ENCODE measurements around the gene IRAK3.

The IRAK3 gene, protein sequence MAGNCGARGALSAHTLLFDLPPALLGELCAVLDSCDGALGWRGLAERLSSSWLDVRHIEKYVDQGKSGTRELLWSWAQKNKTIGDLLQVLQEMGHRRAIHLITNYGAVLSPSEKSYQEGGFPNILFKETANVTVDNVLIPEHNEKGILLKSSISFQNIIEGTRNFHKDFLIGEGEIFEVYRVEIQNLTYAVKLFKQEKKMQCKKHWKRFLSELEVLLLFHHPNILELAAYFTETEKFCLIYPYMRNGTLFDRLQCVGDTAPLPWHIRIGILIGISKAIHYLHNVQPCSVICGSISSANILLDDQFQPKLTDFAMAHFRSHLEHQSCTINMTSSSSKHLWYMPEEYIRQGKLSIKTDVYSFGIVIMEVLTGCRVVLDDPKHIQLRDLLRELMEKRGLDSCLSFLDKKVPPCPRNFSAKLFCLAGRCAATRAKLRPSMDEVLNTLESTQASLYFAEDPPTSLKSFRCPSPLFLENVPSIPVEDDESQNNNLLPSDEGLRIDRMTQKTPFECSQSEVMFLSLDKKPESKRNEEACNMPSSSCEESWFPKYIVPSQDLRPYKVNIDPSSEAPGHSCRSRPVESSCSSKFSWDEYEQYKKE

DNA sequence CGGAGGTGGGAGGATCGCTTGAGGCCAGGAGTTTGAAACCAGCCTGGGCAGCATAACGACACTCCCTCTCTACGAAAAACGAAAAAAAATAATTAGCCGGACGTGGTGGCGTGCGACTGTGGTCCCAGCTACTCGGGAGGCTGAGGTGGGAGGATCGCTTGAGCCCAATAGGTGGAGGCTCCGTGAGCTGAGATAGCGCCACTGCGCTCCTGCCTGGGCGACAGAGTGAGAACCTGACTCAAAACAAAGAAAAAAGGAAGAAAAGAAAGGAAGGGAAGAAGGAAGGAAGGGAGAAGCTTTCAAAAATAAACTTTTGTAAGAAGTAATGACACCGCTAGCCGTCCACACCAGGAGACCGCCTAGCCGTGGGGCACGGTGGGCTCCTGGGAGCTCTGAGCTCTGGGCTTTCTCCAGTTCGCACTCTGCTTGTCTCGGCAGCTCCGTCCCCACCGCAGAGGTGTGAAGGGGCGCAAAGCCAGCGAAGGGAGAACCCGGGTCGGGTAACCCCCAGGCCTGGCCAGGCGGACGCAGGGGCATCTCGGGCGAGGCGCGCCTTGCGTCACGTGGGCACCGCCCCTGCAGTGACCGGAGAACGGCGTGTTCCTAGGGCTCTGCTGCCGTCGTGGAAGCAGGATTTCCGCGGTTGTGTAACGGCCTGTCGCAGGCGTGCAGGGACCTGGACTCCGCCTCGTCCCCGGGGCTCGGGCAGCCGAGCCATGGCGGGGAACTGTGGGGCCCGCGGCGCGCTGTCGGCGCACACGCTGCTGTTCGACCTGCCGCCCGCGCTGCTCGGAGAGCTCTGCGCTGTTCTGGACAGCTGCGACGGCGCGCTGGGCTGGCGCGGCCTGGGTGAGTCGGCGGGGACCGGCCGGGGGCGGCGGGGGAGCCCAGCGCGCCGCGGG lies at the start of gene IRAK3:
Gene IRAK3, plus strand, starts transcription at position 631 of the 902 bp plus-strand sequence. Its CDS starts 86 bp downstream, at position 717.
- peak; percentile 51 for DNase-seq

DNA sequence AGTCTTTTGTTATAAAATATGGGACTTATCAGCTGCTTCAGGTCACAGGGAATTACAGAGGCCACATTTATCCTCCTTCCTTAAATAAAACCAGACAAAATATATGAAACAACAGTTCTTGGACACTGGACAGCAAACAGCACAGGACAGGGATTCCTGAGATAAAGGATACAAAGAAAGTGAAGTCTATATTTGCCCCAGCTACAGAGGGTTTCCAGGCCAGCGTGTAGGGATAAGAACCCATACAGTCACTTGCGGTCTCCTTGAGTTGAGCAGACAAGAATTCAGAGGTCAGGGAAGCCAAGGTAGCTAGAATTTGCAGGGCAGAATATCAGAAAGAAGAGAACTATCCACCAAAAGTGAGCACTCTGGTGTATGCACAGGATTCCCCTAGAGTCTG lies 49.7 kb upstream of the IRAK3 start:
- DNase-seq: no peak

DNA sequence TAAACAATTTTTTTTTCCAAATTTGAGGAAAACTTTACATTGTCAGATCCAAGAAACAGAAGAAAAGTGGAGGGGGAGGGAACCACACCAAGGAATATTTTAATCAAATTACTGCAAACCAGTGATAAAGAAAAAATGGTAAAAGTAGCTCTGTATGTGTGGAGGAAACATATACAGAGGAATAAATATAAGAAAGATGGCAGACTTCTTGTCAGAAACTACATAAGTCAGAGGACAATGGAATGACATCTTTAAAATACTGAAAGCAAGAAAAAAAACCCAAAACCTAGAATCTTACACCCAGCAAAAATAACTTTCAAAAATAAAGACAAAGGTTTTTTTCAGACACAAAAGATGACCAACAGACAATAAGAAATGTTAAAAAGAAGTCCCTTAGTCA lies 48.3 kb upstream of the IRAK3 start:
- no peak for DNase-seq

GRCh38 chr12:66141299-66141698 lies 47.7 kb upstream of the IRAK3 start:
- DNase-seq: no peak

DNA sequence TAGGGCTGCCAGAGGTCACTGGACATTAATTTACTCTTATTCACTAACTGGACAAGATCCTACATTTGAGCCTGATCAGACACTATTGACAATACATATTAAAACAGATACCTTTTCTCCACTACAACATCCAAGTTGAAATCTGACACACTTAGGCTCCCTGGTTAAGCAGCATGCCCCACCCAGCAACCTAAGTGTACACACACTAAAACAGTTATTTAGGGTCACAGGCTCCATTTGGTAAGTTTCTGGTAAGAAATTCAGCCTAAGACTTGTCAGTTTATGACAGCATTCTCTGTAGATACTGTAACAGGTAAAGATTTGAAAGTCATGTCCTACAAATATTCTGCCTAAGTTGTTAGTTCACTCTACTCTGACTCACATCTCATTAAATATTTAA lies 46.2 kb upstream of the IRAK3 start:
- DNase-seq: no peak

DNA sequence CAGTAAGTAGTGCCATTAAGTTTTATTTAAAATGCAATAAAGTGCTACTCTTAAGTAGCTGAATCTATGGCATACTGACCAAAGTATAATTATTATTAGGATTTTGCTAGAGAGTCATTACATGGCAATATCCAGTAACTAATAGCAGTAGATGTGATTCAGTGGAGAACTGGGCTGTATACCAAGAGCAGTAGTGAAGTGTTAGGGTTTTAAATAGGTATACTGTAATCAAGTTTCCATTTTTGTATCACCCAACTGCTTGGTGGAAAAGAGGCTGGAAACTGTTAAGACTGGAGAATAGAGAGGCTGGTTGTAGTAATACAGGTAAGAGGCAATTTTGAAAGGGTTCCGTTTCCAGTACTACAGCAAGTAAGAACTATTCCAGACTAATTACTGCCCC lies 45.1 kb upstream of the IRAK3 start:
- DNase-seq: no peak

GRCh38 chr12:66144791-66145754 lies 43.9 kb upstream of the IRAK3 start:
- peak; percentile 79 for DNase-seq

DNA sequence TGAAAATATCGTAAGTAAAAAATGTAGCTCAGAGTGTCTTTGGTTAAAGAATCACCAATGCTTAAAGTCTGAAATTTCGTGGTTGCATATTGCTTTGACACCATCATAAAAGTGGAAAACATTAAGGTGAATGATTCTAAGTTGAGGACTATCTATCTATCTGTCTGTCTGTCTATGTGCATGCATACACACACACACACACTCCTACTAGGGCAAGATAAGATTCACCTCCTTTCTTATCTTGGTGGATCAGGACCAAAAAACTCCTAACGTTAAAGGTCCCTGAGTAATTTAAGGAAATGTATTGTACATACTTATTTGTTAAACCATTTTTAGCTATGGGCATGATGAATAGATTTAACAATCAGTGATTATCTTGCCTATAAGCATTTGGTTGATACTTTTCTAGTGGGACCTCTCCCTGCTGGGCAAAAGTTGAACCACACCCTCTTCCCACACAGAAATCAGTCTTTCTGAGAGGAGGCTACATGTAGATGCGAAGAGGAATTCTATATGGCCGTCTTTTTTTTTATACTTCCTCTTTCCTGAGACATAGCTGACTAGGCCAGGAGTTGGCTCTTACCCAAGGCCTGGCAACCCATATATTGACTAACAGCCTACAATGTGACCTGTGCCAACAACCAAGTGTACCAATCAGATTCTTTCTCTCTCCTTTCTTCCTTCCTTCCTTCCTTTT lies 39.2 kb upstream of the IRAK3 start:
- DNase-seq: no peak

DNA sequence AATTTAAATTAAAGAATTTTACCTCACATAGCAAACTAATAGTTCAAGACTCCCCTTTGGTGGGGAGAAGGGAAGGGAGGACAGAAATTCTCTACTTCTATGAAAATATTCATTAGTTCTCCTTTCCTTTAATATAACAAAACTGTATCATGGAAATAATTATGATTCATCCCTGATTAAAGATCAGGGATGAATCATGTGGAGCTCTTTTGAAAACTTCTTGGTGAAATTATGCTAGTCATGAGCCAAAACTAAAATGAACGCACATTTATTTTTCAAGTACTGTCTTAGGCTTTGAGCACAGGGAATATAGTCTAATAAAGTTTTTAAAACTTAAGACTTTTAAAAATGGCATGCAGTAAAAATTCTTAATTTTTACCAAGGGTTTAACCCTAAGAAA lies 36.3 kb upstream of the IRAK3 start:
- DNase-seq: no peak

DNA sequence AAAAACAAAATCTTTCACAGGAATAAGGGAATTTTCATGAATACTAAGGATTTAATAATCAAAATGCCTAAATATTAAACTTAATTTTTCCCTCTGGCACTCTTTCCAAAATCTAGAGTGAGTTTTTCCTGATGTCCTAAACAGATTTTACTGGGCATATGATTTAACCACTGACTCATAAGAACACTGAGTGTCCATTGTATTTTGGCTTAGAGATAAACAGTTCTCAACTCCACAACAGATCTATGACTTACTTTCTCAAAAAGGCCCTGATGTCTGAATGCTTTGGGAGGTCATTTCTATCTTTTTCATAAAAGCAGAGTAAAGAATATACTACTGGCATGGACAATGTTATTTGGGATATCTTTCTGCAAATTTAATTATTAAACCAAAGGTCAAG lies 34.2 kb upstream of the IRAK3 start:
- DNase-seq: no peak

- no peak for DNase-seq
These were observed 32.4 kb upstream of the IRAK3 start for GRCh38 chr12:66156654-66157053.

- no peak for DNase-seq
These were observed 29.9 kb upstream of the IRAK3 start for GRCh38 chr12:66159123-66159522.

- no peak for DNase-seq
These were observed 28.3 kb upstream of the IRAK3 start for GRCh38 chr12:66160704-66161103.

- no peak for DNase-seq
These were observed 26.3 kb upstream of the IRAK3 start for GRCh38 chr12:66162701-66163100.

- no peak for DNase-seq
These were observed 25.7 kb upstream of the IRAK3 start for GRCh38 chr12:66163289-66163688.

GRCh38 chr12:66164349-66164821 lies 24.6 kb upstream of the IRAK3 start:
- no peak for DNase-seq

GRCh38 chr12:66165141-66165540 lies 23.9 kb upstream of the IRAK3 start:
- DNase-seq: no peak

- DNase-seq: no peak
These were observed 22.5 kb upstream of the IRAK3 start for GRCh38 chr12:66166561-66166960.

- no peak for DNase-seq
These were observed 20.6 kb upstream of the IRAK3 start for GRCh38 chr12:66168410-66168809.

GRCh38 chr12:66169221-66170170 lies 19.5 kb upstream of the IRAK3 start, which contains the start of gene TMBIM4:
Gene TMBIM4 (minus strand): TSS chr12:66169996. CDS start chr12:66169951, 45 bp downstream.
- peak; percentile 93 for DNase-seq

Measured in EL (cell line).